HepG2 (cell line): Measurements from ENCODE around the gene ZFP37. TPM values are rescaled to one million over a fixed set of nuclear protein-coding genes. Genes with fewer than 3 reads are reported as not detected.

ENCODE experiments used
- ATF7-NPFF ChIP-seq: sonication (generic); formaldehyde crosslinking; IDR thresholded peaks from 2 replicates; pipeline ENCODE4 v1.8.1; 2023; ENCODE audit warnings: mild to moderate bottlenecking, low read depth, missing genetic modification reagents, moderate library complexity
- CBFB ChIP-seq: sonication (generic); formaldehyde crosslinking; IDR thresholded peaks from 2 replicates; pipeline ENCODE4 v1.4.0; 2020; ENCODE audit warnings: missing genetic modification reagents
- DR1 ChIP-seq: sonication (generic); formaldehyde crosslinking; IDR thresholded peaks from 2 replicates; pipeline ENCODE4 v1.8.0; 2021; ENCODE audit warnings: mild to moderate bottlenecking, missing genetic modification reagents, inconsistent platforms
- ERF ChIP-seq: IDR thresholded peaks from 2 replicates; pipeline ENCODE4 v1.6.1; 2018; ENCODE audit warnings: missing biosample characterization, missing genetic modification reagents
- ESRRA ChIP-seq: sonication (generic); formaldehyde crosslinking; IDR thresholded peaks from 2 replicates; pipeline ENCODE4 v1.5.1; 2020; ENCODE audit warnings: mild to moderate bottlenecking, low read depth, missing genetic modification reagents
- FOSL2 ChIP-seq: sonication (generic); formaldehyde crosslinking; IDR thresholded peaks from 2 replicates; pipeline ENCODE4 v1.4.0; 2020; ENCODE audit warnings: missing genetic modification reagents
- FOXC1 ChIP-seq: sonication (generic); formaldehyde crosslinking; IDR thresholded peaks from 2 replicates; pipeline ENCODE4 v1.8.0; 2022; ENCODE audit warnings: mild to moderate bottlenecking, missing genetic modification reagents, borderline replicate concordance
- GTF2F1 ChIP-seq: fragments of 150-350 bp; IDR thresholded peaks from 2 replicates; pipeline ENCODE4 v1.6.1; 2014; ENCODE audit warnings: low read length
- HOMEZ ChIP-seq: IDR thresholded peaks from 2 replicates; pipeline ENCODE4 v1.6.1; 2016; ENCODE audit warnings: low read depth
- IRF2 ChIP-seq: IDR thresholded peaks from 2 replicates; pipeline ENCODE4 v1.6.1; 2018; ENCODE audit warnings: missing genetic modification reagents, missing compliant biosample characterization
- LCORL ChIP-seq, 2 experiments: fragments of 450-650 bp in 1 of 2; sonication (generic) in 1 of 2; formaldehyde crosslinking in 1 of 2; IDR thresholded peaks; 2 replicates each; pipeline versions ENCODE4 v1.5.0 to v1.6.1; 2017 to 2020; ENCODE audit warnings: antibody characterized with exemption in 1 of 2, missing genetic modification reagents in 1 of 2
- RFXANK ChIP-seq: IDR thresholded peaks from 2 replicates; pipeline ENCODE4 v1.6.1; 2016
- SRSF1 ChIP-seq: fragments of 200-400 bp; formaldehyde crosslinking; optimal IDR thresholded peaks from 2 replicates; pipeline ENCODE3; 2017; ENCODE audit warnings: mild to moderate bottlenecking, low read depth, low read length, moderate library complexity
- ZBTB39 ChIP-seq: sonication (generic); formaldehyde crosslinking; IDR thresholded peaks from 2 replicates; pipeline ENCODE4 v1.5.0; 2020; ENCODE audit warnings: missing genetic modification reagents
- ZFP82 ChIP-seq: sonication (generic); formaldehyde crosslinking; IDR thresholded peaks from 2 replicates; pipeline ENCODE4 v1.5.1; 2020; ENCODE audit warnings: mild to moderate bottlenecking, missing genetic modification reagents, borderline replicate concordance
- ZFX ChIP-seq: sonication (generic); formaldehyde crosslinking; IDR thresholded peaks from 2 replicates; pipeline ENCODE4 v1.4.0; 2020; ENCODE audit warnings: mild to moderate bottlenecking, low read depth, missing genetic modification reagents, moderate library complexity
- ZNF281 ChIP-seq: sonication (generic); formaldehyde crosslinking; IDR thresholded peaks from 2 replicates; pipeline ENCODE4 v1.4.0; 2020; ENCODE audit warnings: missing genetic modification reagents, borderline replicate concordance
- ZNF317 ChIP-seq: sonication (generic); formaldehyde crosslinking; IDR thresholded peaks from 2 replicates; pipeline ENCODE4 v1.5.0; 2020; ENCODE audit warnings: mild to moderate bottlenecking, missing genetic modification reagents
- ZNF33B ChIP-seq: sonication (generic); formaldehyde crosslinking; IDR thresholded peaks from 2 replicates; pipeline ENCODE4 v1.5.1; 2020; ENCODE audit warnings: mild to moderate bottlenecking, missing genetic modification reagents
- ZNF431 ChIP-seq: sonication (generic); formaldehyde crosslinking; IDR thresholded peaks from 2 replicates; pipeline ENCODE4 v1.9.0; 2022; ENCODE audit warnings: missing genetic modification reagents, low read depth, mild to moderate bottlenecking, borderline replicate concordance
- ZNF543 ChIP-seq: sonication (generic); formaldehyde crosslinking; IDR thresholded peaks from 2 replicates; pipeline ENCODE4 v1.4.0; 2020; ENCODE audit warnings: mild to moderate bottlenecking, missing genetic modification reagents
- ZNF777 ChIP-seq: sonication (generic); formaldehyde crosslinking; IDR thresholded peaks from 2 replicates; pipeline ENCODE4 v1.4.0; 2020; ENCODE audit warnings: missing genetic modification reagents
- ZSCAN20 ChIP-seq: sonication (generic); formaldehyde crosslinking; IDR thresholded peaks from 2 replicates; pipeline ENCODE4 v1.4.0; 2020; ENCODE audit warnings: missing genetic modification reagents, mild to moderate bottlenecking, borderline replicate concordance
- ZSCAN9 ChIP-seq: IDR thresholded peaks from 2 replicates; pipeline ENCODE4 v1.6.1; 2016; ENCODE audit warnings: borderline replicate concordance
- polyA plus RNA-seq, 8 experiments: library from polyadenylated mRNA; depleted of rRNA in 3 of 8; stranded (reverse) in 7 of 8; unstranded in 1 of 8; fragments of >200 nt; fragmentation: Illumina TruSeq in 4 of 8; extraction: Trizol in 4 of 8; gene quantifications; 2 replicates each; pipeline versions ENCODE4 v1.2.1 to v1.2.3, GENCODE V29; 2011 to 2016; ENCODE audit warnings: low read depth in 4 of 8, missing spikeins in 1 of 8, mixed read lengths in 1 of 8; ENCODE audit not compliant: insufficient read depth in 1 of 8
- total RNA-seq, 5 experiments: library from RNA; depleted of rRNA; stranded (reverse); fragments of >200 nt; fragmentation: Illumina TruSeq; extraction: Trizol; gene quantifications; 2 replicates each; pipeline ENCODE4 v1.2.3, GENCODE V29; 2016; ENCODE audit warnings: low read depth in 1 of 5

Gene ZFP37
- total and polyA plus RNA-seq, 2 of the 13 experiments (the other 11 are each of a cell fraction or from before 2014, with no cell fraction given), result 1.1 to 3.7 TPM

- TF ChIP-seq ZNF281 (CRISPR knock-in tag), result no peak
- no peak for TF ChIP-seq FOSL2
- TF ChIP-seq SRSF1, result peak; percentile 44
- TF ChIP-seq ZNF431 (CRISPR knock-in tag), result no peak
- TF ChIP-seq ATF7-NPFF, result peak; percentile 47; the same call in 1 of the 2 replicates
- TF ChIP-seq HOMEZ (CRISPR knock-in tag), result peak; percentile 81; the same call in 1 of the 2 replicates
- peak; percentile 30; the same call in 1 of the 2 replicates for TF ChIP-seq FOXC1 (CRISPR knock-in tag)
- peak; percentile 89 for TF ChIP-seq ZFX (CRISPR knock-in tag)
- no peak for TF ChIP-seq GTF2F1
- TF ChIP-seq ZNF317 (CRISPR knock-in tag), result peak; percentile 62
- TF ChIP-seq ZNF543 (CRISPR knock-in tag), result 0 out of 2 replicates have a peak, but pooled peaks have one; percentile 77
- peak; percentile 39; the same call in 1 of the 2 replicates for TF ChIP-seq ZFP82
- no peak for TF ChIP-seq ZBTB39 (CRISPR knock-in tag)
- TF ChIP-seq ERF, result peak; percentile 75
- 0 out of 2 replicates have a peak, but pooled peaks have one; percentile 31 for TF ChIP-seq ZNF777 (CRISPR knock-in tag)
- TF ChIP-seq CBFB, result no peak
- no peak for TF ChIP-seq DR1
- TF ChIP-seq IRF2 (CRISPR knock-in tag), result peak; percentile 71
- 0 out of 2 replicates have a peak, but pooled peaks have one; percentile 38 for TF ChIP-seq ZSCAN9 (CRISPR knock-in tag)
- TF ChIP-seq RFXANK (CRISPR knock-in tag), result no peak
- TF ChIP-seq LCORL (IDR thresholded peaks at IDR 0.05), result peak; percentile 48; the same call in 1 of the 2 replicates
- TF ChIP-seq LCORL (CRISPR knock-in tag; IDR thresholded peaks at IDR 0.05), result peak; percentile 79
- no peak for TF ChIP-seq ZNF33B (CRISPR knock-in tag)
- TF ChIP-seq ESRRA (CRISPR knock-in tag), result 0 out of 2 replicates have a peak, but pooled peaks have one; percentile 0
- TF ChIP-seq ZSCAN20, result no peak
Observed at GRCh38 chr9:113056191-113057106, at the start of gene ZFP37 (continued).
